ENCODE results near the gene EFNA5.
"Not testable (repeated sequence)": the region's sequence is repeated elsewhere in the genome, so short reads cannot be mapped to it uniquely, and the experiment has no call there.

The EFNA5 gene

DNA sequence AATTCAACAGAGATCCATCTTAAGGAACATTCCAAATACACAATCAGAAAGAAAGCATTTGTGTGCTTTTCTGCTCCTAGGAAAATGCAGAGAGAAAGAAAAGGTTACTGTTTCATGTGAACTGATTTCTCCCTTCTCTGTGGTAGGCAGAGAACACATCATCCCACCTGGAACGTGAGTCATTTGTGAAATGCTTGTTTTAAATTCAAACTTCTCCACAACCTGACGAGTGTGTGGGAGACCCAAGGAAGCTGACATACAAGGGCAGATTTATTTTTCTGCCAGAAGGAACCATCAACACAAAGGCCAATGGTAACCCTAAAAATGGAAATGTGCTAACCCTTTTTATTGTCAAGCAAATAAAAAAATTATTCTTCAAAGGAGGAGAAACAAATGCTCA, 156.4 kb downstream of the EFNA5 start:
- DNase-seq, result no peak

DNA sequence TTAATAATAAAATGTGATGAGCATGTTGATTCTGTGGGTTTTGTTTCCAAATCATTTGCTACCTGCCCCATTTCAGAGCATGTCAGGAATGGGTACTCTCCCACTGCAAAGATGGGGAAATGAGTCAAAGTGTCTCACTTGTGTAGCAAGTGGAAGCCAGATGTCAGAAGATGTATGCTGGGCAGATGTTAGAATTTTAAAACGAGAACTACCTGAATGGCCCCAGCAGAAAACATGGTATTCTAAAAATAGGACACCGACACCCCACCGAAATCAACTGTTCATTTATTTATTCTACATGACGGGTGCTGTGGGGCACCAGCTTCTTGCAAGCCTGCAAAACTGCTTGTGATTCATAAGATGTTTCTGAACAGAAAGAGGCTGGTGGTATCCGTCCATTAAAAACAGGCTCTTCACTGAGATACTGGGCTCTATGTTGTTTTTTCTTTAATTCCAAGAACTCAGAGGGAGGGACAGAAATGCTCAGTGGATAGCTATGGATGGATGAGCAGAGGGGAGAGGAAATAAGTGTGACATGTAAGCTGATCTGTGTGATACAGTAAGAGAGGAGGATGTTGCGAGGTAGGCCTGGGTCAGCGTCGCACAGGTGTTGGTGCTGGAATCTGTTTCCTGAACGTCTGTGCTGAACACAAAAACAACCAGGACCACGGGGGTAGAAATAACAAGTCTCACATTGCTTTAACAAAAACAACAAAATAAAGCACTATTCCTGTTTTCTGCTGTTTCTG, 157.2 kb downstream of the EFNA5 start:
- no peak for DNase-seq

DNA sequence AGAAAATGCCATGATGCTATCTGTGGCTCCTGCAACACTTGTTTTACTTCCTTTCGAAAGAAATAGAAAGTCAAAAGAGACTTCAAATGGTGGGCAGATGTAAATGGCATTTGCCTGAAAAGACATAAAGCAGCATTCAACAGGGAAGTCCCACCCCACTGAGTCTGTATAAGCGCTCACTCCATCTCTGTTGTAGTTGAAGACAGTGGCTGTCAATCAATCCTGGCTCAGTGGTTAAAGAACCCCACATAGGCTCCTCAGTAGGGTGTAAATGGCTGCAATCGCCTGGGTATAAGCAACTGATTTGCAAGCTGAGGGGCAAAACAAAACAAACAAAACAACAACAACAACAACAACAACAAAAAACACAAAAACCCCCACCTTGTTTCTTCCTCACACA, 158.7 kb downstream of the EFNA5 start:
- DNase-seq, result no peak

DNA sequence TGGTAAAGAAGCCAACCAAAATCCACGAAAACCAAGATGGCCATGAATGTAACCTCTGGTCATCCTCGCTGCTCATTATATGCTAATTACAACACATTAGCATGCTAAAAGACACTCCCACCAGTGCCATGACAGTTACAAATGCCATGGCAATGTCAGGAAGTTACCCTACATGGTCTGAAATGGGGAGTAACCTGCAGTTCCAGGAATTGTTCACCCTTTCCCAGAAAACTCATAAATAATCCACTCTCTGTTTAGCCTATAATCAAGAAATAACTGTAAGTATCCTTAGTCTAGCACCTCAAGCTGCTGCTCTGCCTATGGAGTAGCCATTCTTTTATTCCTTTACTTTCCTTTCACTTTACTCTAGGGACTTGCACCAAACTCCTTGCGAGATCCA, 160.6 kb downstream of the EFNA5 start:
- DNase-seq, result no peak

DNA sequence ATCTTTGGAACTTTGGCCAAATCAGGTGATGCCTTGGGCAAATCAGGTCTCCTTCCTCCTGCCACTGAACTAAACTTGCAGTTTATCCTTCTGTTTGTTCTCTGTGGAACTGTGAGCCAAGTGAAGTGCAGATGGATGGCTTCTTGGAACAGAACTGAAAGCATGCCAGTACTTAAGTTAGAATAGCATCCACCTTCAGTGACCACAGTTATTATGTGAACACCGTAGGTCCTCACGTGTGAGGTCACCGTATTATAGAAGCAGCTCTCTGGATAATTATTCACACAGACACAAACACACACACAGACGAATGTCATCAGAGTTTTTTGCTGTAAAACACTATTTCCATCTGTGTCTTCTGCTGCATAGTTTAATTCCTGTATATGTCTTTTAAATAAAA, 162.6 kb downstream of the EFNA5 start:
- DNase-seq, result no peak

DNA sequence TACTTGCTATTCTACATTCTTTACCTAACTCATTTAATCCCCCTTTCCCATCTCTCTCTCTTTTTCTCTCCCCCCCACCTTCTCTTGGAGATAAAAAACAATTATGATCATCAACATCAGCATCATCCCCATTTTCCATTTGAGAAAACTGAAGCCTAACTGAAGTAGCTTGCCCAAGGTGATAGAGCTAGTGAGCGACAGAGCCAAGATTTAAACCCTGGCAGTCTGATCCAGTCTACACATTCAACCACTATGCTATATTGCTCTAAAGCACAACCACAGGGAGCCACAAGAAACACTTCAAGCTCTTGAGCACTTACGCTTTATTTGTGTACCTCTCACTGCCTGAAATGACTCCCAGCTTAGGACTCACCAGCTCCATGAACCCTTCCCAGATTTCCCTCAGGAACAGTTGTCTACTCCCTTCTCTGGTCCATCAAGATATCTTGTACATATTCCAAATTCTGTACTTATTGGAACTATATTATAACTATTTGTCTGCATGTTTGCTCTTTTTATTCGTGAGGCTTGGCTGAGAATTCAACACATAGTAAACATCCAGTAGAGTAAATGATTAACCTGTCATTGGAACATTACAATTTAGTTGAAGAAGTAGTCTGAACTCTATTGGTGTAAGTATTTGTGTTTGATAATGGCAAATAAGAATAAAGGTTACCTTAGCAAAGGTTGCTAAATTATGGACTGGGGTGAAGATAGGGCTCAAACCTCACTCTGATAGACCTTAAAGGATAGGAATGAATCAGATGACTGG, 164.8 kb downstream of the EFNA5 start:
- no peak for DNase-seq

DNA sequence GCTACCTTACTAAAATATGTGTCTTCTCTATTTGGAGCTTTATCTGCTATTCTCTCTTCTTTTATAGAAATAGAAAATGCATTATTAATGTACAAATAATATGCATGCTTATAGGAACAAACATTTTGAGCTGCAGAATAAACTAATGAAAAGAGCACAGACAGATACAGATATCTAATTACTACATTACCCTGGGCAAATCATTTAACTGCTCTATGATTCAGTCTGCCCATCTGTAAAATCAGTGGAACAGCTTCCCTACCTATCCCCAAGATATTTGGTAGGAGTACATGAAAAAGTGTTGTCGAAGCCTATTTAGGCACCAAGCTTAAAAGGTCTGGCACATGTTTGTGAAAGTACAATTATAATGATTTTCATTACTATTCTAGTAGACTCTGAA, 166.3 kb downstream of the EFNA5 start:
- DNase-seq, result no peak

DNA sequence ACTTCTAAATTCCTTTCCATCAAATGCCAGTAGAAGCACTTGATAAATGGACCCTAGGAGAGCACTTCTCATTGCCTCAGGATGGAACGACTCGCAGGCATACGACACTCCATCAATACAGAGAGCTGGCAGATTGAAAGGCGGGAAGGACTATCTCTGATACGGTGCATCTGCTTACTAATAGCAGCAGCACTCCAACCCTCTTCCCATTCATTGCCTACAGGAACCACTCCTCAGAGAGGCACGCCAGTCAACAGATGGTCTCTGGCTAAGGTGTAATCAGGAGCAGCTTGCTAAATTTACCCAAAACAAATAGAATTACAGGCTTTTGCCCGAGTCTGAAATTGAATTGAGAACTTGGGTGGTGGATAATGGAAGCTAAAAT, 168.1 kb downstream of the EFNA5 start:
- DNase-seq, result no peak

DNA sequence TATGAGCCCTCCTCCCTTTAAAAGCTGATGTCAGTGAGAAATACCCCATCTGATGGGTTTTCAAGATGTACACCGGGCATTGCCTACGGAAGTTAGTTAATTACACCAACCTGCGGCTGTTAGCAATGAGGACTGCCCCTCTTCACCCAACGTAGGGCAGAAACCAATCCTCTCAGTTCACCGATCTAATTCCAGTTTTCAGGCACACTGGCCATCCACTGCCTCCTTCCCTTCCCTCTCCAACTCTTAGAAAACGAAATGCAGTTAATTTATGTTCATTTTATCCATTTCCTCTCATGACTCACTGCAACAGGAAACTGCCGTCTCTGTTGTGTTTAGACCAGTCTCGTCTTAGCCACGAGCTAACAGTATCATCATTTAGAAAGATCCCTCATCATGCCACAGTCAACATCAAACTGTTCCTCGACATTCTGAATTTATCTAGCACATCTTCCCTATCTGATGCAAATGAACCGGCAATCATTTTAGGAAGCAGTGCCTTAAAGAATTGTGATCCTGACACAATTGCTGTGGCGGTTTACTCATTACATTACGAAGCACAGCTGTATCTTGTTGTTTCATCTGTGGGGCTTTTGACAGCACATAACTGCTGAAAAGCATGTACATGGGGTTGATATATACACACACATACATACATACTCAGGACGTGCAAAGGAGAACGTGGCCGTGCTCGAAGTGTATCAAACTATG, 168.6 kb downstream of the EFNA5 start:
- DNase-seq, result no peak

DNA sequence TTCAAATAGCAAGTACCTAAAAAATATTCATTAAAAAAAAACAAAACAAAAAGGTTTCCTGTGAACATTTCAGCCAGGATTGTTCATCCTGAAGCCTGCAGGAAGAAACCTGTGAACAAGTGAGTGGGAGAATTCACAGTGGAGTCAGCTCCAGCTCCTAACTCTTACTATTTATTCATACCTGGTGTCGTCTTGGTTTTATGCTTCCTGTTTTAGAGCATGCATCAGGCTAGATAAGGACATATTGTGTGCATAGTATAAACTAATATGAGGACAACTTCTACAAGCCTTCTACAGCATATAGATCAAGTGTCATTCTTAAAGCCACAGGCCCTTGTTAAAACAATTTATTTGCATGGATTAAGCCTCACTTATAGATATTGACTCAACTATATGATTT, 169.9 kb downstream of the EFNA5 start:
- no peak for DNase-seq

DNA sequence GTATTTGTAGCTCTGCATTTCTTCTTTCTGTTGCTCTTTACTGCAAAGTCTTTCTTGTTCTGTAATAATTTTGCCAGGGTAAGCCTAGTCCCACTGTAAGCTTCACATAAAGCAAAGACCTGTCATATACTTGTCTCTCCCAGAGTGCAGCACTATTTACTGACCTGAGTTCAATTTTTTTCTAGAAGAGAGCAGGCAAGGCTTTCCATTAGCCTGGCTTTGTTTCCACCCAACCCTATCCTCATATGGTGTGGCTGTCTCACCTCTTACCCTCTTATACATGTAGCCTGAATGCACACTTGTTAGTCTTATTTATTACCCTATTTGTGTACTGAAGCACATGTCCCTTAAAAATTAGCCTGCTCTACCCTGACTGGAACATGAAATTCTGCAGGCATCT, 170.4 kb downstream of the EFNA5 start:
- no peak for DNase-seq

DNA sequence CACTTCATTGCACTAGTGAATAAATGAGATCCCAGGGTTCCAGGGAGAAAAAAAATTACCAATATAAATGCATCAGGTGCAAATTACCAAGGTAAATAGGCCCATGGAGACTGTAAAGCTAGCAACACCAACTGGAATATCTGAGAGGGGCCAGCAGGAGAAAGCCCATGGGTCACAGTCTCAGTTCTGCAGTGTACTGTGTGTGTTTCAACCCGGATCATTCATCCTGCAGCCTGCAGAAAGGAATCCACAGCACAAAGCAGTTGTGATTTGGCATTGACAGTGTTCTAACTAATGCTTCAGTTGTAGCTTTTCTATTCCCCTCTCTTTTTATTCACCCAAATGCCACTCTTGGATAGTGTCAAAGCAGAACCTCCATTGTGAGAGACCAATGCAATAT, 171.0 kb downstream of the EFNA5 start:
- no peak for DNase-seq

DNA sequence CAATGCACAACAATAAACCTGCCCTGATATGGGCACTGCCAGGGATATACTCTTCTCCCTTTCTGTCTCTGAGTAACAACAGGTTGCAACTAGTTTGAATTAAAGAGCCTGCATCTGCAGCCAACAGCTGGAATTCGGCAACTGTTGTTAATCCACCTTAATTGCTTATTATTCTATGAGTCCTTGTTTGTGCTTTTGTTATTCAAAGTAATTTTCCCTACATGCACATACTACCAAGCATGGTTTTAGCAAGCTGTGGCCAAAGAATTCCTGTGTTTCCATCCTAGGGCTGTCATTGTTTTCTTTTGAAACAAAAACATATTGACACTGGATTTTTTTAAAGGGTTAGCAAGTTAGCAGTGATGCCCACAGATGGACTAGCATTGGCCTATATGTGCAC, 171.5 kb downstream of the EFNA5 start:
- no peak for DNase-seq

DNA sequence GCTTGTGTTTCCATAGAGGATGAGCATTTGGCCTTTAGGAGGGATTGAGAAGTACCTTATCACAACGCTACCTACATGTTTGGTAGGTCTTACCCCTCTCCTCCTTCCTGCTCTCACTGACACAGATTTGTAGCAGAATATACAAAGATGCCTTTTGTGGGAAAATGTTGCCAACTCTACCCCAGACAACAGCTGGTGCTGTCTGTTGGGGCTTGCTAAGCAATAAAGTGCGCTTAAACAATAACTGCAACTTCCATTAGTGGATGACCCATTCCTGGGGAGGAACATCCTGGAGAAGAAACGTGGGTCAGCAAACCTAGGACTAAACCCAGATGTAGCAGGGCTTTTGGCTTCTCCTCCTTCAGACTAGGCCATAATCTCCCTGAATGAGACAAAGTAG, 174.3 kb downstream of the EFNA5 start:
- no peak for DNase-seq

DNA sequence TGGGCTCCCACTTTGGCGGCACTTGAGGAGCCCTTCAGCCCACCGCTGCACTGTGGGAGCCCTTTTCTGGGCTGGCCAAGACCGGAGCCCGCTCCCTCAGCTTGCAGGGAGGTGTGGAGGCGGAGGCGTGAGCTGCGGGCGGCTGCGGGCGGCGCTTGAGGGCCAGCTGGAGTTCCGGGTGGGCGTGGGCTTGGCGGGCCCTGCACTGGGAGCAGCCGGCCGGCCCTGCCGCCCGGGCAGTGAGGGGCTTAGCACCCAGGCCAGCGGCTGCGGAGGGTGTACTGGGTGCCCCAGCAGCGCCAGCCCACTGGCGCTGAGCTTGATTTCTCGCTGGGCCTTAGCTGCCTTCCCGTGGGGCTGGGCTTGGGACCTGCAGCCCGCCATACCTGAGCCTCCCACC, 176.6 kb downstream of the EFNA5 start:
- DNase-seq, result not testable (repeated sequence)

DNA sequence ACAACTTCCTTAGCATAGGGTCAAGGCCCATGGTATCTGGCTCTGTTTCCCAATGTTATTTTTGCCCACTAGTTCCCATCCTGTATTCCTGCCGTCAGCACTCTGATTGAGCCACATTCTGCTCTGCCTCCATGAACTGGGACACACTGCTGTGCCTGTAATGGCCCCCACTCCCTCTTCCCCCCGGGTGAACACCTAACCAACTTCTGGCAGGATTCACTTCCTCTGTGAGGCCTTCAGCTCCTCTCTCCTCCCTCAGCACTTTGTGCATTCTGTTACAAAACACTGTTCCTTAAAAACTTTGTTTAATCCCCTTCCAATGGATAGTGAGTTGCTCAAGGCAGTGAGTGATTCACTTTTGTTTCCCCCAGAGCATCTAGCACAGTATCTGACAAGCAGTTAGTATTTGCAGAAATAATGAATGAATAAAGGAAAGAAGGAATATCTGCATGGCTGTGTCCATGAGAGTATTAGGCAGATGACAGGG, 183.6 kb downstream of the EFNA5 start:
- DNase-seq, result no peak

DNA sequence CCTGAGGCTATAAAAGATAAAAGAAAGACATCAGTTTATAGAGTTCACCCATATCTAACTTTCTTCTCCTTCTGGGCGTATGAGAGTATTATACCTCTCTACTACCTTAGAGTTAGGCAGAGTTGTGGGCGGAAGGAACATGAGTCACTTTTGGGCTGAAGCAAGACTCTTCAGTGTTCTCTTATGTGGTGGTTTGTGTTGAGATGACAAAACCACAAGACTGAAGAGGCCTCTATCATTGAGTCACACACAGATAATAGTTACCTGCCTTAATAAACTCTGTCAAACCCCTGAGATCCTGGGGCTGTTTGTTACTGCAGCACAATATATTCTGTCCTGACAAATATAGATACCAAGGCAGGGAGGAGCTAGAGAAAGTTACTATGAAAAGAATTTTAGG, 184.2 kb downstream of the EFNA5 start:
- DNase-seq, result no peak

DNA sequence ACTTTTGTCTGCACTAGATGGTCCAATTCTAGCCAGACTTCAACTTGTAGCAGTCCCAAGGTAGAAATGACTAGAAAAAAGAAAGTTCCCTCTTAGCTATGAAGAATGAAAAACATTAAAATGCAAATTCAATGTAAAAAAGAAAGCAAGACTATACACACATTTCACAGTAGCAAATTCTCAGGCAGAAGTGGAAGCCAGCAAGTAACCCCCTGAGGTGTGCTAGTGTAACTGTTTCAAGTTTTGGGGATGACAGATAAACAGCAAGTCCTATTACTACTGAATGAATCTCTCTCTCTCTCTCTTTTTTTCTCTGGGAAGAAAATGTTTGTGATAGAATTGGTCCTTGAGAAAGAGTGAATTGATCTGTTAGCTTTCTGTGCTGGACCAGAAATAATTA, 185.6 kb downstream of the EFNA5 start:
- DNase-seq, result no peak

DNA sequence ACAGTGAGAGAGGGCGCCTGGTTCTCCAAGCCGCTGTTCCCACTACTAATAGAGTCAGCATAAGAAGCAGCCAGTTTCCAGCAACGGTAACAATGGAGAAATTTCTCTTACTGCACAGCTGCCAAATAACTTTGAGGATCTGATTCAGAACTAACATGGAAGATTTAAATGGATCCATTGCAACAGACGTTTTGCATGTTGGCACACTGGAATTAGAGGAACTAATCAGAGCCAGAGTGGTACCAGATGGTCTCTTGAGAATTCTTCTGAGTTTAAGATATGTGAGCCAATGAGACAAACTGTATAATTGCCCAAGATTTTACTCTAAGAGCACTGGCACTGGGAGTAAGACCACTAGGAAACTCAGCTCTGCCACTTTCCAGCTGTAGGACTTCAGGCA, 186.5 kb downstream of the EFNA5 start:
- DNase-seq, result no peak

DNA sequence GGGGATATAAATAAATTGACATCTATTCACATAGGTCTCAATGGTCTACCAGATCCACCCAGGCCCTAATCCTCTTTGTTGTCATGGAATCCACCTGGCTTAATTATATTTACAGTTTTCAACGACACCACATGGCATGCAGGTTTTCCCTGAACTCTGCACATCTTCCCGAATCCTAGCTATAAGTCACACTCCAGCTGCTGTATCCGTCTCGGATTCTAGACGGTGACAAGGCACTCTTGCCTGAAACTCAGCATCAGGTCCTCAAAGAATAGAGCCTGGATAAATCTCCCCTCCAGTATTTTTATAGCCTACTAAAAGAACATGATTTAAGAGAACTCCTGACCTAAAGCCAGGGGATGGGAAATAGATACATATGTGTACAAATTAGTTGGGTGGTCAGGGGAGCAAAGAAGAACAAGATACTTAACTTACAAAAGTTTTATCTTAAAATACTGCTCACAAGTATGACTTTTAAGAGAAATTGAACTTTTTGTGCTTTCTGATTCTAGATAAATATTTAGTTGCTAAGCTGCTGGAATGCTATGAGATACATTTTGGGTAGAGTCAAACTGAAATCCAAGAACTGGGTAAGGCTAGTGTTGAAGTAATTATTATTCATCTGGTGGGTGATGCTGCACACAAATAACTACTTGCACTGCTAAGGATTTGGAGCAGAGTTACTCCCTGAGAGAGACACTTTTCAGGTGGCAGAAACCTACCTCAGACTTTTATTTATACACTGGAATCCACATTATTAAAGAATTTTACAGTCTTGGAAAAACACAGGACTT, 187.3 kb downstream of the EFNA5 start:
- DNase-seq, result no peak

DNA sequence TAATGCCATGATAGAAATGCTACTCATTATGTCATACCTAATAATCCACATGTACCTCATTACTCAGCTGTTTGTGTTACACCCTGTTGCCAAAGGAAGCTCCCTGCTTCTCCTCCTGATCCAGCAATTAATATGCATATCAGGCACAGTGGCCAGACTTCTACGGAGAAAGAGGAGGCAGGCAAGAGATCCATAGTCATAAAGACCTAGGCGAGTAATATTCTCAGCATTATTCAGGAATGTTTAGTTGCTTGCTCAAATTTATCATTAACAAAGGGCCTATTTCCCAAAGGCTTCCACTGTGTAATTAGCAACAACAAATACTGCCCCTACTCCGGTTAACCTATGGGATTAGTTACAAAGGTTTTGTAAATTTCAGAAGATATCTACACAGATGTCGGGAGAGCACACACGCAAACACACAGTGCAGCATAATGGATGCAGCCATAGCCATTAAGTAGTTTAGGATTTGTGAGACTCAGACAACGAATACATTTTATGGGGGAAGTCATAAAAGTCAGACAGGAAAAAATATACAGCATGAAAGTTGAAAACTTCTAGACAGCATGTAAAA, 192.6 kb downstream of the EFNA5 start:
- DNase-seq, result no peak

DNA sequence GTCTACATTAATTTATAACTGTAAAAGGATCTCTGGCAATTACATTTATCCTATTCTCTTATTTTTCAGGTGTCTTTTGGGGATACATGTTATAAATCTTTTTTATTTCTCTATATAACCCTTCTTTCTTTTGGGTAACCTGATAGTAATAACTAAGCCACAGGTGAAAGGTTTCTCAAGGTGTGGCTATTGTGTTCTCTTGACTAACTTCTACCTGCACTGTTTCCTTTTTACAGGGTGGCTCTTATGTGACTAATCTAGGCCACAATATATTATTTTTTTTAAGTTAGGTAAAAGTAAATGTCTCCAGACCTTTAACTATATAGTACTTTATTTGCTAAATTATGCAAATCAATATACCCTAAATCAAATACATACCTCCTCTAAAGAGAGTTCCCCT, 193.2 kb downstream of the EFNA5 start:
- DNase-seq, result no peak

DNA sequence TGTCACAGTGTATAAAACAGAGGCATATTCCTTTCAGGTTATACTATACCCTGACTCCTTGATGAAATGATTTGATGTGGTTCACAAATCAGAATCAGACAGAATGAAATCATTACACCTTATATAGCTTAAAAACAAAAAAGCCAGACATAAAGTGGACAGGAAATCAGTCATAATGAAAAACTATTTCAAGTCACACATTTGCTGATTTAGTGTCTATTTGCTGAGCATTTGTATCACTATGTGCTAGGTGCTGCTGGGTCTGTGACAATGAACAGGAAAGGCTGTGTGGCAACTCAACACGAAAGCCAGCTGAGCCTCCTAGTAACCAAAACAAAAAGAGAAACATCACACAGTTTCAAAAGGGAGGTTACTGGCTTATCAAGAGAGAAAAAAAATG, 194.0 kb downstream of the EFNA5 start:
- no peak for DNase-seq

Data from effector CD8-positive, alpha-beta T cell (primary cell).